MM.1S (cell line): ENCODE measurements around the gene SPEM3.

Experiments used
- CTCF ChIP-seq: fragments of 300-600 bp; sonication (generic); IDR thresholded peaks from 2 replicates; pipeline ENCODE4 v1.5.1; 2016; ENCODE audit warnings: antibody characterized with exemption, low read length, mixed read lengths
- EZH2 ChIP-seq: fragments of 300-600 bp; sonication (generic); optimal IDR thresholded peaks from 2 replicates; pipeline ENCODE3; 2017; ENCODE audit warnings: low read depth, mild to moderate bottlenecking, antibody characterized with exemption, low read length, mixed read lengths
- EZH2phosphoT487 ChIP-seq: fragments of 300-600 bp; sonication (generic); IDR thresholded peaks from 2 replicates; pipeline ENCODE4 v1.6.1; 2018; ENCODE audit warnings: antibody characterized with exemption, low read length

DNA sequence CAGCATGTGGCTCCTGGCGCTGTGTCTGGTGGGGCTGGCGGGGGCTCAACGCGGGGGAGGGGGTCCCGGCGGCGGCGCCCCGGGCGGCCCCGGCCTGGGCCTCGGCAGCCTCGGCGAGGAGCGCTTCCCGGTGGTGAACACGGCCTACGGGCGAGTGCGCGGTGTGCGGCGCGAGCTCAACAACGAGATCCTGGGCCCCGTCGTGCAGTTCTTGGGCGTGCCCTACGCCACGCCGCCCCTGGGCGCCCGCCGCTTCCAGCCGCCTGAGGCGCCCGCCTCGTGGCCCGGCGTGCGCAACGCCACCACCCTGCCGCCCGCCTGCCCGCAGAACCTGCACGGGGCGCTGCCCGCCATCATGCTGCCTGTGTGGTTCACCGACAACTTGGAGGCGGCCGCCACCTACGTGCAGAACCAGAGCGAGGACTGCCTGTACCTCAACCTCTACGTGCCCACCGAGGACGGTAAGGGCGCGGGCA lies 20.4 kb upstream of the SPEM3 start:
- TF ChIP-seq CTCF (no peak), EZH2phosphoT487 (no peak), EZH2 (no peak)
